OCI-LY1 (cell line): ENCODE results near the gene TXNRD2.

Experiments
- CTCF ChIP-seq: fragments of 200-600 bp; sonication (generic), shearing (Covaris generic); IDR thresholded peaks from 2 replicates; pipeline ENCODE4 v1.5.1; 2017; ENCODE audit warnings: mild to moderate bottlenecking, antibody characterized with exemption, low read length, moderate library complexity, mixed read lengths
- EZH2 ChIP-seq: fragments of 200-600 bp; sonication (generic), shearing (Covaris generic); IDR thresholded peaks from 2 replicates; pipeline ENCODE4 v1.8.0; 2017; ENCODE audit warnings: borderline replicate concordance, mixed run types, mild to moderate bottlenecking, antibody characterized with exemption, low read length, moderate library complexity, mixed read lengths

GRCh38 chr22:19895160-19895849 is 46.3 kb downstream of the TXNRD2 start:
- TF ChIP-seq CTCF: no peak
- no peak for TF ChIP-seq EZH2
